ENCODE measurements around the gene KLK13.

DNA sequence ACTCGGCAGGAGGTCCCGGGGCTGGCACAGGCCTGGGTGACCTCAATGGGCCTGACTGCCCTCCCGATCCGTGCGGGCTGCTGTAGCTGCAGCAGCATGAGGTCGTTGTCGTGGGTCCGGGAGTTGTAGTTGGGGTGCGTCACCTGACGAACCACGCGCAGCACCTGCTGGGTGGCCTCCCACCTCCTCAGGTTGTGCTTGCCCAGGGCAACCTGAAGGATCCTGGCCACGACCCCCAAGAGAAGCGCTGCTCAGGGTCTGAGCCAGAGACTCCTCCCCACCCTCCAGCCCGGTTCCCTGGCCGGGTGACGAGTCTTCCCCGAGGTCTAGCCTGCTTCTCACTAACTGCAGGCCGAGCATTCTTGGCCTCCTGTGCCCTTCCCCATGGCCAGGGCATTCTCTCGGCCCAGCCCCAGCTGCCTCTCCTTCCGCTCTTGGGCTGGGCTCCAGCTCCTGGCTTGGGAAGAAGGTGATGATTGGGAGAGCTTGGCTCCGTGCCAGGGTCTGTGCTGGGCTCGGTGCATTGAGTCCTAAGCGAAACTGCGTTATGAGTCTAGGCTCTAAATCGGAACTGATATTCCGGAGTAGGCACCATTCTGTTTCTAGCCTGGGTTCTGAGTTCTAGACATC, 14.7 kb upstream of the KLK13 start:
- TF ChIP-seq POLR2AphosphoS5 (IDR thresholded peaks at IDR 0.05; ENCODE audit: low read depth, low read length) (no peak), ZNF431 (CRISPR knock-in tag; IDR thresholded peaks at IDR 0.05; ENCODE audit: borderline replicate concordance, low read depth) (no peak), HCFC1 (IDR thresholded peaks at IDR 0.05; ENCODE audit: low read depth, low read length) (no peak), SUZ12 (IDR thresholded peaks at IDR 0.05; ENCODE audit: low read depth, low read length) (no peak), FOSL2 (CRISPR knock-in tag; IDR thresholded peaks at IDR 0.05) (no peak), PHF8 (CRISPR knock-in tag; IDR thresholded peaks at IDR 0.05) (no peak), MTA3 (CRISPR knock-in tag; IDR thresholded peaks at IDR 0.05) (no peak)
- TF ChIP-seq, protein P1, sequence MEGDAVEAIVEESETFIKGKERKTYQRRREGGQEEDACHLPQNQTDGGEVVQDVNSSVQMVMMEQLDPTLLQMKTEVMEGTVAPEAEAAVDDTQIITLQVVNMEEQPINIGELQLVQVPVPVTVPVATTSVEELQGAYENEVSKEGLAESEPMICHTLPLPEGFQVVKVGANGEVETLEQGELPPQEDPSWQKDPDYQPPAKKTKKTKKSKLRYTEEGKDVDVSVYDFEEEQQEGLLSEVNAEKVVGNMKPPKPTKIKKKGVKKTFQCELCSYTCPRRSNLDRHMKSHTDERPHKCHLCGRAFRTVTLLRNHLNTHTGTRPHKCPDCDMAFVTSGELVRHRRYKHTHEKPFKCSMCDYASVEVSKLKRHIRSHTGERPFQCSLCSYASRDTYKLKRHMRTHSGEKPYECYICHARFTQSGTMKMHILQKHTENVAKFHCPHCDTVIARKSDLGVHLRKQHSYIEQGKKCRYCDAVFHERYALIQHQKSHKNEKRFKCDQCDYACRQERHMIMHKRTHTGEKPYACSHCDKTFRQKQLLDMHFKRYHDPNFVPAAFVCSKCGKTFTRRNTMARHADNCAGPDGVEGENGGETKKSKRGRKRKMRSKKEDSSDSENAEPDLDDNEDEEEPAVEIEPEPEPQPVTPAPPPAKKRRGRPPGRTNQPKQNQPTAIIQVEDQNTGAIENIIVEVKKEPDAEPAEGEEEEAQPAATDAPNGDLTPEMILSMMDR (CRISPR knock-in tag; IDR thresholded peaks at IDR 0.05), result no peak
- TF ChIP-seq, protein P2, sequence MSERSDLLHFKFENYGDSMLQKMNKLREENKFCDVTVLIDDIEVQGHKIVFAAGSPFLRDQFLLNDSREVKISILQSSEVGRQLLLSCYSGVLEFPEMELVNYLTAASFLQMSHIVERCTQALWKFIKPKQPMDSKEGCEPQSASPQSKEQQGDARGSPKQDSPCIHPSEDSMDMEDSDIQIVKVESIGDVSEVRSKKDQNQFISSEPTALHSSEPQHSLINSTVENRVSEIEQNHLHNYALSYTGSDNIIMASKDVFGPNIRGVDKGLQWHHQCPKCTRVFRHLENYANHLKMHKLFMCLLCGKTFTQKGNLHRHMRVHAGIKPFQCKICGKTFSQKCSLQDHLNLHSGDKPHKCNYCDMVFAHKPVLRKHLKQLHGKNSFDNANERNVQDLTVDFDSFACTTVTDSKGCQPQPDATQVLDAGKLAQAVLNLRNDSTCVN (CRISPR knock-in tag; IDR thresholded peaks at IDR 0.05; ENCODE audit: borderline replicate concordance), result no peak
- TF ChIP-seq, protein P3, sequence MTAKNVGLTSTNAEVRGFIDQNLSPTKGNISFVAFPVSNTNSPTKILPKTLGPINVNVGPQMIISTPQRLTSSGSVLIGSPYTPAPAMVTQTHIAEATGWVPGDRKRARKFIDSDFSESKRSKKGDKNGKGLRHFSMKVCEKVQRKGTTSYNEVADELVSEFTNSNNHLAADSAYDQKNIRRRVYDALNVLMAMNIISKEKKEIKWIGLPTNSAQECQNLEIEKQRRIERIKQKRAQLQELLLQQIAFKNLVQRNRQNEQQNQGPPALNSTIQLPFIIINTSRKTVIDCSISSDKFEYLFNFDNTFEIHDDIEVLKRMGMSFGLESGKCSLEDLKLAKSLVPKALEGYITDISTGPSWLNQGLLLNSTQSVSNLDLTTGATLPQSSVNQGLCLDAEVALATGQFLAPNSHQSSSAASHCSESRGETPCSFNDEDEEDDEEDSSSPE (CRISPR knock-in tag; IDR thresholded peaks at IDR 0.05), result no peak
